ENCODE data around the gene KCNG2.

The KCNG2 gene

DNA sequence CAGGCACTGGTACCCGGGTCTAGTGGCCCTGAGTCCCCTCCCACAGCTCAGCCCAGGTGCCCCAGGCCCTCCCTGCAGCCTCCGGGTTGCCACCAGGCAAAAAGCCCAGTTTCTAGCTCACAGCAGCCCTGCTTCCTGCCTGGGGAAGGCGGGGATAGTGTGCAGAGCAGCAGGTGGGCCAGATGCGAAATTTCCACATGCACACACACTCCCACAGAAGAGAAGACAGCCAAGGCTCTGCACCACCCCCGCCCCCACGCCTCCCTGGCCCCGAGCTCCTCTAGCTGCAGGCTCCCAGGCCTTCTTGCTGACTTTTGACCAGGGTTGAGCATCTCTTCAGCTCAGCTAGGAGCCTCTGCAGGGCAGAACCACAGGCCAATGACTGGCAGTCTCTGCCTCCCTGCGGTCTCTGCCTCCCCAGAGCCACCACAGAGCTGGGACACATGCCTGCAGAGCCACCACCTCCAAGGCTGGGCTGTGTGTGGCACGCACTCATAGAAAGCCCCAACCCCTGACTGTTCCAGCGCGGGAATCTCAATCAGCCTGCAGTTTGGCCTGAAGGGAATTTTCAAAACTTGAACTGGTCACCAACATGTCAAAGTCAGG, 146.5 kb downstream of the KCNG2 start:
- FAIRE-seq = no peak

GRCh38 chr18:79944746-79945117, 147.0 kb downstream of the KCNG2 start:
- no peak for FAIRE-seq

GRCh38 chr18:79945118-79946042, 147.6 kb downstream of the KCNG2 start:
- no peak for FAIRE-seq

GRCh38 chr18:79947054-79947755, 149.5 kb downstream of the KCNG2 start:
- no peak for FAIRE-seq

DNA sequence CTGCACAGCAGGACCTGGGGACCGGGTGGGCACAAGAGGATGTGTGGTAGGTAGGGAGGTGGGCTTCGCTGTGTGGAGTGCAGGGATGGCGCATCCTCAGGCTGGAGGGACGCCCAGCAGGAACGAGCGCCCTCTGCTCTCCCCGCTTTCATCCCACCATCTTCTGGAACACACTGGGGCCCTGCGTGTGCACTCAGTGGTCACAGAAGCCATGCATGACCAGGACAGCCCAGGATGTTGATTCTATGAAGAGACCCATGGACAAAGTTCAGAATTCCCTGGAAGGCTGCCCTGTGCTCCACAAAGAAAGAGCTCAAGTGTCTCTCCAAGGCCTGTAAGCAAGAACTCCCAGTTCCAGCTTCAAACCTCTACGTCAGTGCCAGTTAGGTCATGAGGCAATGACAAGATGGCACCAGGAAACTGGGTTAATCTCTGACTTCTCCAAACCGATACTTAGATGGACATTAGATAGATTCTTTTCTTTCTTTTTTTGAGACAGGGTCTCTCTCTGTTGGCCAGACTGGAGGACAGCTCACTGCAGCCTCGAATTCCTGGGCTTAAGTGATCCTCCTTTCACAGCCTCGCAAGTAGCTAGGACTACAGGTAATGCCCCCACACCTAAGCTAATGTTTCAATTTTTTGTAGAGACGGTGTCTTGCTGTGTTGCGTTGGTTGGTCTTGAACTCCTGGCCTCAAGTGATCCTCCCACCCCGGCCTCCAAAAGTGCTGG, 150.3 kb downstream of the KCNG2 start:
- no peak for FAIRE-seq

GRCh38 chr18:79948719-79949411, 151.1 kb downstream of the KCNG2 start:
- FAIRE-seq = no peak
